Measurements from ENCODE around the gene VWC2L. TPM values are rescaled to one million over a fixed set of nuclear protein-coding genes. Genes with fewer than 3 reads are reported as not detected.

Gene VWC2L
- total RNA-seq, 4 donors from 2014 or later: not detected

DNA sequence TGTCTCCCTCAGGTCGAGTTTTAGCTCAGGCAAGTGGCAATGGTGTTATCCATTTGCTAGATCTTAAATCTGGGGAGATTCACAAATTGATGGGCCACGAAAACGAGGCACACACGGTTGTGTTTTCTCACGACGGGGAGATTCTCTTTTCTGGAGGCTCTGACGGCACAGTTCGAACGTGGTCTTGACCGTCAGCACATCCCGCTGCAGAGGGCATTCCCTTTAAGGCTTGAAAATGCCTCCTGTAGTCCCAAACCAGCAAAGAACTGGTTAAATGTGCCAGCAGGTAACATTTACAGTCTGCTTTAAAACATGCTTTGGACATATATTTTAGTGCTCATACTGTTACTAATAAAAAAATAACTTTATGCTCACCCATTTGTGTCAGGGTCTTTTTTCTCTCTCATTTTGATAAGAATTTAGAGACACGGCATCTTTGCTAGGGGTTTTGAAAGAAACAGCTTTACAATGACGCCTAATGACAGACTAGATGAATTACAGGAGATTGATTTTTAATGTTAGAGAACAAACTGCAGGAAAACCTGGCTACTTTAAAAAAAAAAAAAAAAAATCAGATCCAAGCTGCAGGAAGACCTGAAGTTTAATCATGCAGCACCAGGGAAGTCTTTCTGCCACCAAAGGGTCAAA, 602 bp upstream of the VWC2L start:
- WGBS, 2 donors: 41 to 45% methylated on average over 13 of the region's 13 CpGs

DNA sequence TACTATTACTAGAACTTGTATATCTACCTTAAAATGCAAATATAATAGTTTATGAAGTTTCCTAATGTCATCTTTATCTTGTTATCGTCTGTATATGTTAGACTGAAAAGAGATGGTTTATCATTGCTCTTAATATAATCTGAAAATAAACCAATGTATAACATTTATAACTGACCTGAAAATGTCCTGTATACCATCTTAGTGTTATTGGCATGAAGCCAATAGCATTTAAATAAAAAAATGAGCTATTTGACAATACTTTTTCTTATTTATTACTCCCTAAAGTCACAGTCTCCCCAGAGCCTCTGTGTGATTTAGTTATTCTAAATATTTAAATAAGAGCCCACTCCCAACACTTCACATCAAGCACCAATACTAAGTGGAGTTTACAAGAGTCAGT, 1.8 kb downstream of the VWC2L start:
- WGBS, 2 donors: 68 to 70% methylated on average over 1 of the region's 1 CpG
- Histone ChIP-seq H3K27me3 (no peaks in the 10 kb centered on the region), H3K27ac (no peak overlapping the region), H3K9me3 (no peaks in the 10 kb centered on the region), H3K4me3 (no peak overlapping the region), H3K36me3 (no peaks in the 10 kb centered on the region), H3K4me1 (no peaks in the 10 kb centered on the region)
- DNase-seq: no peak
- intact Hi-C loops (cut with DNase I): no loop called here
- no peak for TF ChIP-seq POLR2A (IDR thresholded peaks at IDR 0.05)
- TF ChIP-seq, protein P1, sequence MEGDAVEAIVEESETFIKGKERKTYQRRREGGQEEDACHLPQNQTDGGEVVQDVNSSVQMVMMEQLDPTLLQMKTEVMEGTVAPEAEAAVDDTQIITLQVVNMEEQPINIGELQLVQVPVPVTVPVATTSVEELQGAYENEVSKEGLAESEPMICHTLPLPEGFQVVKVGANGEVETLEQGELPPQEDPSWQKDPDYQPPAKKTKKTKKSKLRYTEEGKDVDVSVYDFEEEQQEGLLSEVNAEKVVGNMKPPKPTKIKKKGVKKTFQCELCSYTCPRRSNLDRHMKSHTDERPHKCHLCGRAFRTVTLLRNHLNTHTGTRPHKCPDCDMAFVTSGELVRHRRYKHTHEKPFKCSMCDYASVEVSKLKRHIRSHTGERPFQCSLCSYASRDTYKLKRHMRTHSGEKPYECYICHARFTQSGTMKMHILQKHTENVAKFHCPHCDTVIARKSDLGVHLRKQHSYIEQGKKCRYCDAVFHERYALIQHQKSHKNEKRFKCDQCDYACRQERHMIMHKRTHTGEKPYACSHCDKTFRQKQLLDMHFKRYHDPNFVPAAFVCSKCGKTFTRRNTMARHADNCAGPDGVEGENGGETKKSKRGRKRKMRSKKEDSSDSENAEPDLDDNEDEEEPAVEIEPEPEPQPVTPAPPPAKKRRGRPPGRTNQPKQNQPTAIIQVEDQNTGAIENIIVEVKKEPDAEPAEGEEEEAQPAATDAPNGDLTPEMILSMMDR (IDR thresholded peaks at IDR 0.05): no peak

More for the DNA sequence above, 602 bp upstream of the VWC2L start:
- DNase-seq: no peak
- Histone ChIP-seq H3K9me3 (no peaks in the 10 kb centered on the region), H3K36me3 (no peaks in the 10 kb centered on the region), H3K27me3 (no peaks in the 10 kb centered on the region), H3K4me3 (no peak overlapping the region), H3K4me1 (no peaks in the 10 kb centered on the region), H3K27ac (no peak overlapping the region)
- intact Hi-C loops (cut with DNase I): no loop called here
- no peak for TF ChIP-seq POLR2A (IDR thresholded peaks at IDR 0.05)
- TF ChIP-seq, protein P1 (IDR thresholded peaks at IDR 0.05): no peak

DNA sequence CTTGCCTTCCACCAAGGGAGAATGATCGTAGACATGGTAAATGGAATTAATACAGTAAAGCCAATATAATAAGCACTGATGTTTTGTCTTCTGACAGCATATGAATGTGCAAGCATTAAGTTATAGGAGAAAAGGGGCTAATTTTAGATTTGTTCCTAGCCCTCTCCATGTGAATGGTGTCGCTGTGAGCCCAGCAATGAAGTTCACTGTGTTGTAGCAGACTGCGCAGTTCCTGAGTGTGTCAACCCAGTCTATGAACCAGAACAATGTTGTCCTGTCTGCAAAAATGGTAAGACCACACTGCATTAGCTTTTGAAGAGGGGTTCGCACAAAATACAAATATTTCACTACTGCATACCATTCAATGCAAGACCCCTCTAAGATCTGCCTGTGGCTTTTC, 25.6 kb downstream of the VWC2L start:
- TF ChIP-seq POLR2A (IDR thresholded peaks at IDR 0.05): no peak
- TF ChIP-seq, protein P1 (IDR thresholded peaks at IDR 0.05): no peak
- H3K27ac ChIP-seq: no peak overlapping the region
- no peak overlapping the region for H3K4me3 ChIP-seq
- DNase-seq: no peak
- H3K4me1 ChIP-seq: no peaks in the 10 kb centered on the region
- WGBS, 2 donors: 84 to 88% methylated on average over 4 of the region's 4 CpGs
- H3K9me3 ChIP-seq: no peaks in the 10 kb centered on the region
- intact Hi-C loops (cut with DNase I): no loop called here
- H3K27me3 ChIP-seq: no peaks in the 10 kb centered on the region
- H3K36me3 ChIP-seq: no peaks in the 10 kb centered on the region

DNA sequence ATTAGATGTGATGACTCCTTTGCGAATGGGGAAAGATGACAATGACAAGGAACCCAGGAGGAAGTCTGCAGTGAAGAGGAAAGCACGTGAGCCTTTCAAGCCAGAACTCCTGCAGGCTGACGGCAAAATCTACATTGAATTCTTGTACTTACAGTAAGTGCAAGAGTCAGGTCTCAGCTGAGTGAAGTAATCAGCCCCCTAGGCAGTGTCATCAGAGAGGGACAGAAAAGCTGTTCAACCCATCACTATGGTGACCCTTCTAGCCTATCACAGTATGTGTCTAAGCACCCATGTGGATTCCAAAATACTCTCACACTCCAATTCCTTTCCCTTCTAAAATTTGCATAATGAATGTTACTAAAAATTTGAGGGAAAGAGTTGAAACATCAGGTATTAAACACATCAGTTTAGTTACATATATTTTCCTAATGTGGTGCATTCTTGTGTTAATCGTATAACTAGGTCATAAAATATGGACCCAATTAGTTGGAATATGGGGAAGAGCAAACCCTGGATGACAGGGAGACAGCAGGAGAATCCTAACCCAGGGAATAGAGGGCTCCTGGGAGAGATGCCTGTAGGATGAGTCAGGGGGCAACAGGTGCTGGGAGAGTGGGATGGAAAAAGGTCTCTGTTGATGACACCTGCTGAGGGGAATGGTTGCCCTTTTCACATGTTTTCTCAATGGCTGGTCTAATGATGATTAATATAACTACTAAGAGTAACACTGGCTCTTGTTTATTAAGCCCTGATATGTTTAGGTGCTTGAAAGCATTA, 39.5 kb downstream of the VWC2L start:
- Histone ChIP-seq H3K9me3 (no peaks in the 10 kb centered on the region), H3K4me1 (no peaks in the 10 kb centered on the region), H3K36me3 (no peaks in the 10 kb centered on the region), H3K4me3 (no peak overlapping the region), H3K27me3 (no peaks in the 10 kb centered on the region), H3K27ac (no peak overlapping the region)
- intact Hi-C loops (cut with DNase I): no loop called here
- TF ChIP-seq, protein P1 (IDR thresholded peaks at IDR 0.05): no peak
- TF ChIP-seq POLR2A (IDR thresholded peaks at IDR 0.05): no peak
- DNase-seq: no peak
- WGBS, 2 donors: 74 to 82% methylated on average over 4 of the region's 4 CpGs

DNA sequence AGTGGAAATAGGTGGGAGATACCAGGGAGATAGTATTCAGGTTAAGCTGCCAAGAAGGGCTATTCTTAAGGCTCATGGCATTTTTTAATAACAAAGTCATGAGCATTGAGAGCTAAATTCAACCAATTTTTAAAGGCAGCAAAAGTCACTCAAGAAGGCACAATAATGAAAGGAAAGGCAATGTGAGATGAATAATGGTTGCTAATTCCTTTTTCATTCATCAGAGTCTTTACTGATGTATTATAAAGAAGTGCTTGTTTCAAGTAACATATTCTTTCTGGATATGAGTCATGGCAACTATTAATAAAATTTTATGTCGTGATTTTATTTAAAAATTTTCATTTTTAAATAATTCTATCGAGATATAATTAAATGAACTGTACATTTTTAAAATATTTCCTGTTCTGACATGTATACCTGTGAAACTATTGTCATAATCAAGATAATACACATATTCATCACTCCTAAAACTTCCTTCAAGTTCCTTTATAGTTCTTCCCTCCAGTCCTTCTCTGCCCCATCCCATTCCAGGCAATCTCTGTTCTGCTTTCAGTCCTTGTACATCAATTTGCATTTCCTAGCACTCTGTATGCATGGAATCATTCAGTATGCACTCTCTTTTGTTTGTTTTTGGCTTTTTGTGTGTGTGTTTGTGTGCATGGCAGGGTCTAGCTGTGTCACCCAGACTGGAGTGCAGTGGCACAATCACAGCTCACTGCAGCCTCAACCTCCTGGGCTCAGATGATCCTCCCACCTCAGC, 40.8 kb downstream of the VWC2L start:
- no peaks in the 10 kb centered on the region for H3K9me3 ChIP-seq
- WGBS, 2 donors: 42 to 51% methylated on average over 2 of the region's 2 CpGs
- no peaks in the 10 kb centered on the region for H3K36me3 ChIP-seq
- DNase-seq: no peak
- intact Hi-C loops (cut with DNase I): no loop called here
- no peaks in the 10 kb centered on the region for H3K4me1 ChIP-seq
- TF ChIP-seq, protein P1 (IDR thresholded peaks at IDR 0.05): no peak
- no peak for TF ChIP-seq POLR2A (IDR thresholded peaks at IDR 0.05)
- no peaks in the 10 kb centered on the region for H3K27me3 ChIP-seq
- H3K4me3 ChIP-seq: no peak overlapping the region
- H3K27ac ChIP-seq: no peak overlapping the region

Data from esophagus squamous epithelium (tissue), 5 donors.